GM08714 (cell line): Measurements from ENCODE around the gene MRPS15.
"Not testable (repeated sequence)": the region's sequence is repeated elsewhere in the genome, so short reads cannot be mapped to it uniquely, and the experiment has no call there.

ENCODE experiments used
- H3K4me3 ChIP-seq: fragments of 200-500 bp; sonication (Bioruptor generic); 2 replicates; pipeline ENCODE4 v1.5.1; 2014; ENCODE audit warnings: mild to moderate bottlenecking, low read length, inconsistent platforms
- ZNF274 ChIP-seq: IDR thresholded peaks from 2 replicates; pipeline ENCODE4 v1.6.1; 2012; ENCODE audit warnings: mild to moderate bottlenecking, low read depth, low read length

MRPS15 gene

DNA sequence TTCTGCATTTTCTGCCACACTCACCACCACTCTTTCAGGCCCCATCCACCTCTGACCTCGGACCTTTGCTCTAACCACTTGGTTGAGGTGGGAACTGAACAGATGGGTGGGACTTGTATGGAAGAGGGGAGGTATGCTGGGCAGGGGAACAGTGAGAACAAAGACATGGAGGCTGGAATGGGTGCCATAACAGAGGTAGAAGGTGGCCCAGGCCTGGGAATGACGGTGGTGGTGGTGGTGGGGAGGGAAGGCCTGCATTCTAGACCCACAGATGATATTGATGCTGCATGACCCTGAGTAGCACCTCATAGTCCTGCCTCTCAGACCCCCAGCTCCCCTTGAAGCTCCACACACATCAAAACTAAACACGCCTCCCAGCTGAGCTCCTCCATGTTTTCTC, 23.7 kb upstream of the MRPS15 start:
- no peak for TF ChIP-seq ZNF274
- H3K4me3 ChIP-seq = no peak overlapping the region

DNA sequence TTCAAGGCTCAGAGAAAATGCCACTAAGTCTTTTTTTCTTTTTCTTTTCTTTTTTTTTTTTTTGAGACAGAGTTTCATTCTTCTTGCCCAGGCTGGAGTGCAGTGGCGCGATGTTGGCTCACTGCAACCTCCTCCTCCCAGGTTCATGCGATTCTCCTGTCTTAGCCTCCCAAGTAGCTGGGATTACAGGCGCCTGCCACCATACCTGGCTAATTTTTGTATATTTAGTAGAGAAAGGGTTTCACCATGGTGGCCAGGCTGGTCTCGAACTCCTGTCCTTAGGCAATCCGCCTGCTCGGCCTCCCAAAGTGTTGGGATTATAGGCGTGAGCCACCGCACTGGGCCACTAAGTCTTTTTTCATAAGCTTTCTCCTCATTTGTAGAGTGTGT, 23.1 kb upstream of the MRPS15 start:
- not testable (repeated sequence) for H3K4me3 ChIP-seq

DNA sequence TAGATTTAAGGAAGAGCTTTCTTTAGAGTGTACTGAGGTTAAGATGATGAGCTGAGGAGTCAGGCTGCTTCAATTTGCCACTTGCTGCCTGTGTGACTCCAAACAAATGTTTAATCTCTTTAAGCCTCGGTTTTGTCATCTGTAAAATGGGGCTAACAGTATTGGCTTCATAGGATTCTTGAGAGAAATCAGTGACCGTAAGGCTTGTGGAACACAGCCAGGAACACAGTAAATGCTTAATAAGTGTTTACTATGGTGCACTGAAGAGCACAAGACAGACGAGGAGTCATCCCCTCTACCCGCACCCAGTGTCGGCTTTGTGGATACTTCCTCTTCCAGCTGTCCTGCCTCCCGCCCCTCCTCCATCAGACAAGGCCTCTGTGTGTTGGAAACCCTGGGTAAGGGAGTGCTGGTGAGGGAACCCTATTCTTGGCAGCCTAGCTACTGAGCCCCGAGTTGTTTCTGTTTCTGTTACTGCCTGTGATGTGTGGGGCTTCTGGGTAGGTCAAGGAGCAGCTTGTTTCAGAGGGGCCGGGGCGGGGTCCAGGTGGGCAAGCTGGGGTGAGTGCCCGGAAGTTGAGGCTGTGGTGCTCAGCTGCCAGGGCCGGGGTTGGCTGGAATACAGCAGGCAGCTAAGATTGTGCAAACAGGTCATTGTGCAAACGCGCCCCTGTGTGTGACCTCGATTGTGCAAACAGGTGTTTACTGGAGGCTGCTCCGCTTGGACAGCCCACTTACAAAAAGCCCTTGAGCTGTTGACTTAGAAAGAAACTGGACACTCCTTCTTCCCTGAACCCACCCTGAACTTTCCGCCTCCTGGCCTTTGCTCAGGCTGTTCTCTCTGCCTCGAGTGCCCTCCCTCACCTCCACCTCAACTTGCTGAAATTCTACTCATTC, 22.5 kb upstream of the MRPS15 start:
- TF ChIP-seq ZNF274 = no peak
- H3K4me3 ChIP-seq = no peak overlapping the region

DNA sequence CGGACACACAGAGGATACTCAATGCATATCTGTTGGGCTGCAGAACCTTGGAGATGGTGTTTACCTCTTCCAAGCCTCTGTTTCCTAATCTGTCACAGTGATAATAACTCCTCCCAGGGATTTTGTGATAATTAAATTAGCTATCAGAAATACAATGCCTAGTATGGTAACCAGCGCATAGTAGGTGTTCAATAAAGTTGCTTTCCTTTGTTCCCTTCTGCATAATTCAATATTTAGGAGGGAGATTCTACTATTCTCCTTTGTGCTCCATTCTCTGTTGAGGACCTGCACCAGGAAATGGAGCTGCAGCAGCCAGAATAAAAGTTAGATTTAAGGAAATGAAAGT, 21.9 kb upstream of the MRPS15 start:
- no peak for TF ChIP-seq ZNF274
- no peak overlapping the region for H3K4me3 ChIP-seq

DNA sequence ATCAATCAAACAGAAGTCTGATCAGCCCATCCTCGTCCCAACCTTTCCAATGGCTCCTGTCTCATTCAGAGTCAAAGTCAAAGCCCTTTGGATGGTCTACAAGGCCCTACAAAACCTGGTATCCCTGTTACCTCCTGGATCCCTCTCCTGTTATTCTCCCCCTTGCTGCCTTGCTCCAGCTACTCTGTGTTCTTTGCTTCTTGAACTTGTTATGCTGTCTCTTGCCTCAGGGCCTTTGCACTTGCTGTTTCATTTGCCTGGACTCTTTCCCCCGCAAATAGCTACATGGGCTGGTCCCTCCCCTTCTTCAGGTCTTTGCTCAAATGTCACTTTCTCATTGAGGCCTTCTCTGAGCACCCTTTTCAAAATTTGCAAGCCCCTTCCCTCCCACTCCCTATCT, 19.9 kb upstream of the MRPS15 start:
- no peak overlapping the region for H3K4me3 ChIP-seq
- TF ChIP-seq ZNF274 = no peak

DNA sequence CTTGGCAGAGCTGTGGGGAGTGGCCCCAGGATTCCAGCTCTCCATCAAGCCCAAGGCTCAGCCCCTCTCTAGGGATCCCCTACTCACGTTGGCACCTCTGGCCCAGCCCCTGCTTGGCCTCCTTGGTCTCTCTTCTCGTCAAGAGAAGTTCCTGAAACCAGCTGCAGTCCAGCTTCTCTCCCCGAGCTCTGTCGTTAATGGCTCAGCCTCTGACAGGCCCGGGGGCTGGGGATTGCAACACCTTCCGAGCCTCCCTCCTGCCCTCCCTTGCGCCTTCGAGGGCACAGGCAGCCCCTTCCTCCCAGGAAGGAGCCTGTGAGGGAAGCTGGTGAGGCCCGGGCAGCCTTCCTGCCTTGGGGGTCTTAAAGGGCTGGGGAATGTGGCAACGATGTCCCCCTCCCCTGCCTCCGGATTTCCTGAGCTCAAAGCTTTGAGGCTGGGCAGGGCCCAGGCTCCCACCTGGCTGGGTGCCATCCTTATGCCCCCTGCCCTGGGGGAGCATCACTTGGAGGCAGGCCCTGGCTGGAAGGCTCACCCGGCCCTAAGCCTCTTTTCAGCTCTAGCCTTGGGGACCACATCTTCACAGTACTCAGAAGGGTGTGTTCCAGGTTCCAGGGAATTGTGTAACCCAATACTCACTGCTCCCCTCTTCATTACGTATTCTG, 18.7 kb upstream of the MRPS15 start, which contains the start of gene CSF3R:
CSF3R (minus strand) TSS at position 190 of the 665 bp plus-strand sequence. CDS start 3,417 bp downstream, outside the sequence.
- H3K4me3 ChIP-seq = no peak within 1 kb of the TSS
- TF ChIP-seq ZNF274 = no peak

DNA sequence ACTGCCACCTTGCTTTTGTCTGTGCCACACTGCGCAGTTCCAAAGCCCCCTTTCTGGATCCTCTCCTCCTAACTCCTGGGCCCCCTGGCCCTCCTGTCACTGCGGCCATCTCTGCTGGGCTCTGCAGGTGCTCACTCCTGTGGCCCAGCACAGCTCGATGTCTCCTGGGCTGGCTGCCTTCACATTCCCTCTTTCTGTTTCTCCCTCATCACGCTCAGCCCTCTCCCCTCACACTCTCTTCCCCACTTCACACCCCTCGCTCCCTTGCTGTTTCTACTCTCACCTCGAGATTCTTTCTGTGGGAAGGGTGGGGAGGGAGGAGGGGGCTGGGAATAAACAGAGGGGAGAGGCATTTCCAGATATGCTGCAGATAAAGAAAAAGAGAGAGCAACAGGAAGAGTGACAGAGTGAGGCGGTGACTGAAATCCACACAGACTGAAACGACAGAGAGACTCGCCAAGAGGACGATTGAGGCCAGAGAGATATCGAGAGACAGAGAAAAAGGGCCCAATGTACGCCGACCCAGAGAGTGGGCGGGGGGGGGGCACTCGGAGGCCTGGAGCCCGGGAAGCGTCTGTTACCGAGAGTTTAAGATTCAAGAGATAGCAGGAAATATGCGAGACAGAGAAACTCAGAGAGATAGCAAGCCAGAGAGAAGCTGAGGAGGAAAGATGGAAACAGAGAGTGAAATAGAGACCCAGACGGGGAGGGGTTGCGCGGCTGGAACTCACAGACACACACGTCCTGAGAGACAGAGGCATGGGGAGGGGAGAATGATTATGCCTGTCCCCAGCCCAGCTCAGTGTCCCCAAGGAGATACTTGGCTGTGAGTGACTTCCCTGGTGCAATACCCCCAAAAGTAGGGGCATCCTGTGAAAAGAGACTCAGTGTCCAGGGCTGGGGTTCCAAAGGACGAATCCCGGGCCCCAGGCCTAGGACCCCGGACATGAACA, 17.9 kb upstream of the MRPS15 start:
- no peak for TF ChIP-seq ZNF274

DNA sequence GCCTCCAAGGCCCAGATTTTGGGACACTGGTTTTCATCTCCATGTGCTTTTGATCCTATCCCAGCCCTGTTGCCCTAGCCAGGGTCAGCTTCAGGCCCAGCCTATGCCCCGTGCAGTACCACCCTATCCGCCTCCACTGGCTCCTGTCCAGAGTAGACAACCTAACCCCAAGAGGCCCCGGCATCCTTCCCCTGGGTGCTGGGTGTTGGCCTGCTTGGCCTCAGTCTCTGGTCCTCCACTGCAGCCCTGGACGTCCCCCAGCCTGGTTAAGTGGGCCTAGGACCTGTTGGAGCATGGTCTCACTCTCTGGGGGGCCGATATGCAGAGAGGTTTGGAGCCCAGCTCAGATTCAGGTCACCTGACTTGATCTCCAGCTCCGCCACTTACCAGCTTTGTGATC, 16.9 kb upstream of the MRPS15 start:
- TF ChIP-seq ZNF274 = no peak

More for the DNA sequence above, 17.9 kb upstream of the MRPS15 start:
- no peak overlapping the region for H3K4me3 ChIP-seq

DNA sequence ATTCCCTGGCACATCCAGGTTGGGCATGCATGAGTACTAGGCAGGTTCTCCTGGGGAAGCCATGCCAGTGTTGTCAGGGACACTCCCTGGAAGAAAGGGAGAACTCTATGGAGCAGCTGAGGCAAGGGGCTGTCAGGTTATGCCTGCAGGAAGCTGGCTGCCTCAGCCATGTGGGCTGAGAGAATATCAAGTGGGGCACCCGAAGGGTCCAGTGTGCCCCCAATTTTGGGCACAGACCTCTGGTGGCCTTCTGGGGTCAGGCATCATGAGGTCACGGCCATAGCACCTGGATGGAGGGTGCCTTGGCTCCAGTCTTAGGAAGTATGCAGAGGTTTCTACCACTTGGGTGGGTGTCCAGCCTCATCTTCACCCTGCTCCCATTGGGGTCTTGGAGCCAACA, 16.0 kb upstream of the MRPS15 start:
- no peak for TF ChIP-seq ZNF274
- no peak overlapping the region for H3K4me3 ChIP-seq

More for the DNA sequence above, 16.9 kb upstream of the MRPS15 start:
- H3K4me3 ChIP-seq = no peak overlapping the region

DNA sequence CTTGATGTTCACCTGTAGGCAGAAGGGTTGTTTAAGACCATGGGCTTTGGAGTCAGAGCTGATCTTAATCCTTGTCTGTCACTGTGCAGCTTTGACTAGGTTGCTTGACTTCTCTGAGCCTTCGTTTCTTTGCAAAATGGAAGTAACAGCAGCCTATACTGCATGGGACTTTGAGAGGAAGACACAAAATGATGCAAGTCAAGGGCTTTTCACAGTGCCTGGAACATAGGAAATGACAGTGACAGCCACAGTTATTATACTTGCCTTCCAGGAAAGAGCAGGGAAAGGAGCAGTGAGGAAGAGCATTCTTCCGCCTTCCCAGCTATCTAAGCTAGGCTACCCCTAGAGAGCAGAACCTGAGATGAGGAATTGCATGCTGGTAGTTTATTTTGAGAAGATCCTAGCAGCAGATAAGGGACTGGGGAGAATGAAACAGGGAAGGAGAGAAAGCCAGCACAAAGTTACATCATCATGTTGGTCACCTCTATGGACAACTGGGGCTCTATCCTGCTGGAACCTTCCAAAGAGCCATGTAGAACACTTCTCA, 15.4 kb upstream of the MRPS15 start:
- no peak overlapping the region for H3K4me3 ChIP-seq
- no peak for TF ChIP-seq ZNF274

DNA sequence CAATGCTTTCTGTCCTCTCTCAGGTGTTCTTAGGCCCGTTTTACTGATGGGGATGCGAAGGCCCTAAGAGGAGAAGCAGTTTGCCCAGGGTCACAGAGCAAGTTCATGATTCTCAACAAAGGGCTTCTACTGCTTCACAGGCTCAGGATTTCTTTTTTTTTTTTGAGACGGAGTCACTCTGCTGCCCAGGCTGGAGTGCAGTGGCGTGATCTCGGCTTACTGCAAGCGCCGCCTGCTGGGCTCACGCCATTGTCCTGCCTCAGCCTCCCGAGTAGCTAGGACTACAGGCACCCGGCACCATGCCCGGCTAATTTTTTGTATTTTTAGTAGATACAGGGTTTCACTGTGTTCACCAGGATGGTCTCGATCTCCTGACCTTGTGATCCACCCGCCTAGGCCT, 13.4 kb upstream of the MRPS15 start:
- H3K4me3 ChIP-seq = not testable (repeated sequence)

DNA sequence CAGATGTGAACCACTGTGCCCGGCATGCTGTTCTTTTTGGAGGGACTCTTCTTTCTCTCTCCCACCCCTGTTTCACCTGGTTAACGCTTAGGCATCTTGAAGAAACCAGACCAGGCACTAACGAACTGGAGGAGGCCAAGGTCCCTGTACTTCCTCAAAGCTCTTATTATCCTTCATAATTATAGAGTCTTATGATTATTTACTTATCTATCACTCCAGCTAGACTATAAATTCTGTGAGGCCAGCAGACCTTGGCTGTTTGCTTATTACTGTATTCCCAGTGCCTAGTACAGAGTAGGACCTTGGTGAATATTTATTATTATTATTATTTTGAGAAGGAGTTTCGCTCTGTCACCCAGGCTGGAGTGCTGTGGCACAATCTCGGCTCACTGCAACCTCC, 12.8 kb upstream of the MRPS15 start:
- TF ChIP-seq ZNF274 = no peak
- H3K4me3 ChIP-seq = no peak overlapping the region

DNA sequence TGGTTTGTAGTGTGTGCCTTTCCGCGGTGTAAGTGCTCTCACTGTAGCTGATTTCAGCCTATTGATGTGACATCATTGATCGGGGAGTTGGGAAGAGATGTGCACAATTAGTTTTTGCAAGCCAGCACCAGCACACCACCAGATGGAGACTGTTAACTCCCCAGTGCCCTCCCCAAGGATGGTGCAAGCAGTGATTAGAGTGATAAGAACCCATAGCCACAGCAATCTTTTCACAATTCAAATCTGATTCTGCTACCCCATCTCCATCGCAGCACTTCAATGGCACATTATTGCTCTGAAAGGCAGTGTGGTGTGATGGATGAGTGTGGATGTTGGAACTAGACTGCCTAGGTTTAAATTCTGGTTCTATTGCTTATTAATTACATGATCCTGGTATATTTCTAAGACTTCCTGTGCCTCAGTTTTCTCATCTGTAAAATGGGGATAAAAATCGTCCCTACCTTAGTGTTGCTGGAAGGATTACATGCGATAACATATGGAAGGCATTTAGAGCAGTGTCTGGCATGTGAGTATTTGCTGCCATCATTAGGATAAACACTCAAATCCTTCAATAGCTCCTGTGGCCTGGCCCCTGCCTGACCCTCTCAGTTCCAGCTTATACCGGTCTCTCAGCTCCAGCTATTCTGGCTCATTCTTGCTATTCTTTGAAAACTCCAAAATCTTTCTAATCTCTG, 11.9 kb upstream of the MRPS15 start:
- no peak for TF ChIP-seq ZNF274
- no peak overlapping the region for H3K4me3 ChIP-seq
